ENCODE data around the gene EEF2KMT. TPM values are rescaled to one million over a fixed set of nuclear protein-coding genes. Genes with fewer than 3 reads are reported as not detected.
"Not testable (repeated sequence)": the region's sequence is repeated elsewhere in the genome, so short reads cannot be mapped to it uniquely, and the experiment has no call there.

The EEF2KMT gene, protein sequence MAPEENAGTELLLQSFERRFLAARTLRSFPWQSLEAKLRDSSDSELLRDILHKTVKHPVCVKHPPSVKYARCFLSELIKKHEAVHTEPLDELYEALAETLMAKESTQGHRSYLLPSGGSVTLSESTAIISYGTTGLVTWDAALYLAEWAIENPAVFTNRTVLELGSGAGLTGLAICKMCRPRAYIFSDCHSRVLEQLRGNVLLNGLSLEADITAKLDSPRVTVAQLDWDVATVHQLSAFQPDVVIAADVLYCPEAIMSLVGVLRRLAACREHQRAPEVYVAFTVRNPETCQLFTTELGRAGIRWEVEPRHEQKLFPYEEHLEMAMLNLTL
- total RNA-seq (10 to 100 TPM in 1 of 2 donors, 1 to 10 TPM in 1; 7.2 to 15.0 TPM), polyA plus RNA-seq (ENCODE audit: insufficient read length in 6 of 6) (10 to 100 TPM in 5 of 6 donors, 1 to 10 TPM in 1; 9.4 to 16.5 (median 13.0) TPM)
- long read RNA-seq, donor 1, partial matches to known transcripts: 17 of 23 reads
- long read RNA-seq, donor 1, other reads (novel, unspliced or antisense): 0 of 23 reads
- long read RNA-seq, donor 2, transcript EEF2KMT-201 (8 exons, 2,390 nt): major isoform, 5 of 6 reads
- long read RNA-seq, donor 2, partial matches to known transcripts: 0 of 6 reads
- long read RNA-seq, donor 2, other reads (novel, unspliced or antisense): 0 of 6 reads
- long read RNA-seq, donor 3, partial matches to known transcripts: 0 of 1 reads
- long read RNA-seq, donor 3, other reads (novel, unspliced or antisense): 0 of 1 reads
- long read RNA-seq, donor 4, partial matches to known transcripts: 1 of 14 reads
- long read RNA-seq, donor 4, other reads (novel, unspliced or antisense): 5 of 14 reads
- long read RNA-seq, donor 5, partial matches to known transcripts: 0 of 4 reads
- long read RNA-seq, donor 5, other reads (novel, unspliced or antisense): 0 of 4 reads
- long read RNA-seq, donor 6, partial matches to known transcripts: 0 of 11 reads
- long read RNA-seq, donor 6, other reads (novel, unspliced or antisense): 7 of 11 reads
- long read RNA-seq, donor 7, partial matches to known transcripts: 0 of 18 reads
- long read RNA-seq, donor 7, other reads (novel, unspliced or antisense): 16 of 18 reads
- long read RNA-seq, donor 8, partial matches to known transcripts: 0 of 7 reads
- long read RNA-seq, donor 8, other reads (novel, unspliced or antisense): 0 of 7 reads
- long read RNA-seq, donor 9: 0 reads
- long read RNA-seq, donor 10, transcript EEF2KMT-202 (7 exons, 2,268 nt): minor isoform, 12 of 35 reads
- long read RNA-seq, donor 10, transcript EEF2KMT-201 (8 exons, 2,390 nt): major isoform, 13 of 35 reads
- long read RNA-seq, donor 10, partial matches to known transcripts: 1 of 35 reads
- long read RNA-seq, donor 10, other reads (novel, unspliced or antisense): 8 of 35 reads
- long read RNA-seq, donor 11: 0 reads
- long read RNA-seq, donor 12, partial matches to known transcripts: 0 of 5 reads
- long read RNA-seq, donor 12, other reads (novel, unspliced or antisense): 0 of 5 reads

DNA sequence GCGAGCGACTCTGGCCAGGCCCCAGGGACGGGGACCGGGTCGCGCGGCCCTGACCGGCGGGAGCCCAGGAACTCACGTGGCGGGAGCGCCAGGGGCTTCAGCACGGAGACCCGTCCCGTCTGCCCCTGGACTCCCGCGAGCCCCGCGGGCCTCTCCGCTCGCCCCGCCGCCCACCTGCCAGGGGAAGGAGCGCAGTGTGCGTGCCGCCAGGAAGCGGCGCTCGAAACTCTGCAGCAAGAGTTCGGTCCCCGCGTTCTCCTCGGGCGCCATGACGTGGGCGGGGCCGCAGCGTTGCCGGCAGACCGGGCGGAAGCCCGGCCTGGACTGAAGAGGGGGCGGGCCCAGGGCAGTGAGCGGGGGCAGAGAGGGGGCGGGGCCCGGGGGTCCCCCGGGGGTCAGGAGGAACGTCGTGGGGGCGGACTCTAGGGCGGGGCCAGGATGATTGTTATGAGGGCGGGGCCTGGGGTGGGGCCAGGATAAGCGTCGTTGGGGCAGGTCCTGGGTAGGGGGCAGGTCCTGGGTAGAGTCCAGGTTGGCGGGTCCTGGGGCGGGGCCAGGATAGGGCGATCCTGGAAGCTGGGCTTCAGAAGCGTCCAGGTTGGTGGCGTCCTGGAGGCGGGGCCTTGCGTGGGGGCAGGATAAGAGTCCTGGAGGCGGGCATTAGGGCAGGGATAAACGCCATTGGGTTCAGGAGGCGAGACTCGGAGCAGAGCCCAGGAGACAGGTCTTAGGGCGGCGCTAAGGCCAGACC, at the start of gene EEF2KMT:
EEF2KMT (minus strand) TSS at position 326 of the 751 bp plus-strand sequence; CDS start at position 270, 56 bp downstream.
- peak within 1 kb of the TSS; percentile 39 to 77 for H3K27ac ChIP-seq
- H3K36me3 ChIP-seq; H3K9me3 ChIP-seq; H3K27me3 ChIP-seq; intact Hi-C loops (cut with DNase I): not testable (repeated sequence)
- peak within 1 kb of the TSS; percentile 54 to 76 for H3K4me3 ChIP-seq
- peaks cover 0 to 14% of the 10 kb centered on the region in 2 donors for H3K4me1 ChIP-seq
- peak; percentile 95 to 100 (median 98) for DNase-seq
- peak; percentile 100 for ATAC-seq

DNA sequence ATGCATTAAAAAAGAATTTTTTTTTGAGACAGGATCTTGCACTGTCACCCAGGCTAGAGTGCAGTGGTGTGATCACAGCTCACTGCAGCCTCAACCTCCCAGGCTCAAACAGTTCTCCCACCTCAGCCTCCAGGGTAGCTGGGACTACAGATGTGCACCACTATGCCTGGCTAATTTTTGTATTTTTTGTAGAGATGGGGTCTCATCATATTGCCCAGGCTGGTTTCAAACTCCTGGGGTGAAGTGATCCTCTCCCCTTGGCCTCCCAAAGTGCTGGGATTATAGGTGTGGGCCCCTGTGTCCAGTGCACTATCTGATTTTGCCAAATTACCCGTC, 47.0 kb upstream of the EEF2KMT start:
- DNase-seq; H3K27ac ChIP-seq; intact Hi-C loops (cut with DNase I); H3K4me1 ChIP-seq; H3K27me3 ChIP-seq; H3K4me3 ChIP-seq; ATAC-seq; H3K36me3 ChIP-seq; H3K9me3 ChIP-seq: not testable (repeated sequence)

DNA sequence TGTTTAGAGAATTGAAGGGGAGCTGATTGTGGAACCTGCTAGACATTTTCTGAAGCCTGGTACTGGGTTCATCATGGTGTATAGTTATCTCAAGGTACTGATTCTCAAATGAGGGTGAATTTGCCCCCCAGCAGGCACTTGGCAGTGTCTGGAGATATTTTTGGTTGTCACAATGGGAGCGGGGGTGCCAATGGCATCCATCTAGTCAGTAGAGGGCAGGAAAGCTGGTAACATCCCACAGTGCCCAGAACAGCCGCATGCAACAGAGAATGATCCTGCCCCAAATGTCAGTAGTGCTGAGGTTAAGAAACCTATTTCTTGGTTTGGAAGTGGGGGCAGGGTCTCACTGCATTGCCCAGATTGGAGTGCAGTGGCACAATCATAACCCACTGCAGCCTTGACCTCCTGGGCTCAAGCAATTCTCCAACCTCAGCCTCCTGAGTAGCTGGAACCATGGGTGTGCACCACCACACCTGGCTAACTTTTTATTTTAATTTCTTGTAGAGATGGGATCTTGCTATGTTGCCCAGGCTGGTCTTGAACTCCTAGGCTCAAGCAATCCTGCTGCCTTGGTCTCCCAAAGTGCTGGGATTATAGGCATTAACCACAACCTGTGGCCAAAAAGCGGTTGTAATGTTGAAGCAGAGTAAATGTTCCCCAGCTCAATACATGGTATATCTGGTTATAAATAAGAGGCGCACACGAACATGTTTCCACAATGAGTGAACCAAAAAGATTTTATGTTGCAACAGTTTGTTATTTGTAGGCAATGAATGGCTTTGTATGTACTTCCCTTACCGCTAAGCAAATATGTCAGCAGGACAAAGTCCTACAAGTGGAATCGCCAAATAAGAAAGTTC, 46.4 kb upstream of the EEF2KMT start:
- ATAC-seq (no peak), DNase-seq (no peak)
- TF ChIP-seq, protein P1, sequence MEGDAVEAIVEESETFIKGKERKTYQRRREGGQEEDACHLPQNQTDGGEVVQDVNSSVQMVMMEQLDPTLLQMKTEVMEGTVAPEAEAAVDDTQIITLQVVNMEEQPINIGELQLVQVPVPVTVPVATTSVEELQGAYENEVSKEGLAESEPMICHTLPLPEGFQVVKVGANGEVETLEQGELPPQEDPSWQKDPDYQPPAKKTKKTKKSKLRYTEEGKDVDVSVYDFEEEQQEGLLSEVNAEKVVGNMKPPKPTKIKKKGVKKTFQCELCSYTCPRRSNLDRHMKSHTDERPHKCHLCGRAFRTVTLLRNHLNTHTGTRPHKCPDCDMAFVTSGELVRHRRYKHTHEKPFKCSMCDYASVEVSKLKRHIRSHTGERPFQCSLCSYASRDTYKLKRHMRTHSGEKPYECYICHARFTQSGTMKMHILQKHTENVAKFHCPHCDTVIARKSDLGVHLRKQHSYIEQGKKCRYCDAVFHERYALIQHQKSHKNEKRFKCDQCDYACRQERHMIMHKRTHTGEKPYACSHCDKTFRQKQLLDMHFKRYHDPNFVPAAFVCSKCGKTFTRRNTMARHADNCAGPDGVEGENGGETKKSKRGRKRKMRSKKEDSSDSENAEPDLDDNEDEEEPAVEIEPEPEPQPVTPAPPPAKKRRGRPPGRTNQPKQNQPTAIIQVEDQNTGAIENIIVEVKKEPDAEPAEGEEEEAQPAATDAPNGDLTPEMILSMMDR (IDR thresholded peaks at IDR 0.05): no peak
- Histone ChIP-seq H3K27ac (no peak overlapping the region), H3K9me3 (no peaks in the 10 kb centered on the region), H3K4me3 (no peak overlapping the region), H3K4me1 (no peaks in the 10 kb centered on the region), H3K36me3 (no peaks in the 10 kb centered on the region), H3K27me3 (no peaks in the 10 kb centered on the region)
- intact Hi-C loops (cut with DNase I): no loop called here

DNA sequence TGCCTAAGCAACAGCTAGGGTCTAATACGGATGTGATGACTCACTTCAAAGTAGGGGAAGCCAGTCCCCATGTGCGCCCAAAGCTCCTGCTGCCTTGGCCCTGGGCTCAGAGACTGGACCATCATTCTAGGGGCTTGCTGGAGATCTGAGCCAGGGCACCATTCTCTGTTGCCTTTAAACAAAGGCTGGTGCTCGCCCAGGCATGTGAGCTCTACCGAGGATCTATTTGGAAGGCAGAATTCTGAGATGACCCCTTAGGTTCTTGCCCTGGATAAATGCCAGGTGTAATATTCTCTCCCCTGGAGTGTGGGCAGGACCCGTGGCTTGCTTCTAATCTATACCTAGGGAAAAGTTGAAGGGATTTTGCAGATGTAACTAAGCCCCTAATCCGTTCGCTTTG, 42.6 kb upstream of the EEF2KMT start:
- ATAC-seq; H3K4me3 ChIP-seq; H3K36me3 ChIP-seq; DNase-seq; intact Hi-C loops (cut with DNase I); H3K27ac ChIP-seq; H3K4me1 ChIP-seq; H3K9me3 ChIP-seq: not testable (repeated sequence)
- H3K27me3 ChIP-seq: peaks cover 0 to 15% of the 10 kb centered on the region in 2 donors

DNA sequence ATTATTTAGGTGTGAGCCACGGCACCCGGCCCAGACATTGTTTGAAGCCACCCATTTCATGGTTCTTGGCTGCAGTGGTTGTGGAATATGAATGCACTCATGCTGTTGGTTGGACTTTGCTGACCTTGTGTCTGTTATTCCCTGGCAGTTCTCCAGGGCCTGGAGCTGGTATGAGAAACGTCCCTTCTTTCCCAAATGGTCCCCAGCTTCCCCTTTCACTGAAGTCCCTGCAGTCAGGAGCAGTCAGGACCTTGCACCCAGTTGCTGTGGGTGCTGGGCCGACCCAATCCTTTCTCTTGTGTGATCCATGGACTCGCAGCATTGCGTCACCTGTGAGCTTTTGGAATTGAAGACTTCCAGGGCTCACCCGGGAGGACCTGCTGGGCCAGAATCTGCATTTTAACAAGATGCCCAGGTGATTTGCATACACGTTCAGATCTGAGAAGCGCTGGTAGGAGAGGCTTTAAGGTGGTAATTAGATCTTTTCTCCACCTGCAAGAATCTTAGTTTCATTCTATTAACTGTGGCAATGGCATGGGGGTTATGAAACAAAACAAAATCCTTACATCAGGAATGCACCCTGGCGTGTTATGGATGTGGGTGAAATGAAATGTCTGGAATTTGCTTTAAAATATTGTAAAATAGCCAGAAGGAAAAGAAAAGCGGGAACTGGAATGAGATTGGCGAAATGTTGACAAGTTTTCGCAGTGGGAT, 37.3 kb upstream of the EEF2KMT start:
- ATAC-seq; intact Hi-C loops (cut with DNase I): not testable (repeated sequence)

DNA sequence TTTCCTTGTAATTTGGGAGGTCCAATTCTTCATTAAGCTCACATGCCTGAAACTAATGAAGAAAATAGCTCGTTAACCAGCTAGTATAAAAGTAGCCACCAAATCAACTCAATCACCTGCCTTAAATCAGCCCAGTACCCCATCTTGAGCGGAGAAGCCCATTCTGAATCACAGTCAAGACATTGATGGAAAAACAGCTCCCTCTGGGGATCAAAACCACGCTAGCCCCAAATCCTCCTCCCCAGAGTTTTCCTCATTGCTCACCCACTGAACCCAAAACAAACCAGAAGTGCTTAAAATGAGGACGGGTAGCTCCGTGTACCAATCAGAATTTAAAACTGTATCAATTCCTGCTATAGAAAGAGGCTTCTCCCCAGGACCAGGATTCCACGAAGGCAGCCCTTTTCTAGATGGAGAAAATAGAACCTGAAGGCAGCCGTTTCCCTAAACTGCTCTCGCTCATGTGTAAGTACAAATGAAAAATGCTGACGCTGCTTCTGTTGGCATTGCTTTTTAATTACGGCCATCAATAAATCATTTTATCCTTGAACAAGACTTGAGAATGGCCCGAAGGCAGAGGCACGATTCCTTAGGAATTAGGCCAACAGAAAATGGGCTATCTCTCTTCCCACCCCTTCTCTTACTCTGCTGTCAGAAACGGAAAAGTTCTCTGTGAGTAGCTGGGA, 35.5 kb upstream of the EEF2KMT start:
- H3K9me3 ChIP-seq; H3K4me1 ChIP-seq; H3K27ac ChIP-seq; ATAC-seq; intact Hi-C loops (cut with DNase I); H3K36me3 ChIP-seq; H3K4me3 ChIP-seq; DNase-seq: not testable (repeated sequence)
- peaks cover 0 to 19% of the 10 kb centered on the region in 2 donors for H3K27me3 ChIP-seq

More for the DNA sequence above, 37.3 kb upstream of the EEF2KMT start:
- H3K36me3 ChIP-seq, H3K27ac ChIP-seq, H3K4me1 ChIP-seq, H3K4me3 ChIP-seq, H3K9me3 ChIP-seq, DNase-seq: not testable (repeated sequence)
- H3K27me3 ChIP-seq: peaks cover 0 to 19% of the 10 kb centered on the region in 2 donors

DNA sequence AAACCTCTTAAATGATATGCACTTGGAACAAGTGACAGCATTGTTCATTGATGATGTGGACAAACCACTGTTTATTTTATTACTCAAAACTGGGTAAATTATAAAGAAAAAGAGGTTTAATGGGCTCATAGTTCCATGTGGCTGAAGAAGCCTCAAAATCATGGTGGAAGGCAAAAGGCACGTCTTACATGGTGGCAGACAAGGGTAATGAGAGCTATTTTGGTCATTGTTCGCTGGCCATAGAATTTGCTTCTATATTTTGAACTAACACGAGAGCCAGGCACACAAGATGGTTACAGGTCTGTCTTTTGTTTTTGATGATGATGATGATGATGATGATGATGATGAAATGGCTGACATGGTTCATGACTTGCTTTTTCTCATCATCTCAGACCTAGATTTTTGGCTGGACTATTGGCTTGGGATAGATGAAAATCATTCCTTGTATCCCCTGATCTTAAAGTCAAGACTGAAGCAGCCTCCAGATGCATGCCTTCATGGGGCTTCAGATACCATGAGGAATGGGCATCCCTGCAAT, 33.9 kb upstream of the EEF2KMT start:
- H3K4me3 ChIP-seq; H3K27ac ChIP-seq; H3K9me3 ChIP-seq; H3K4me1 ChIP-seq; ATAC-seq; intact Hi-C loops (cut with DNase I); DNase-seq; H3K36me3 ChIP-seq: not testable (repeated sequence)
- peaks cover 0 to 16% of the 10 kb centered on the region in 2 donors for H3K27me3 ChIP-seq

DNA sequence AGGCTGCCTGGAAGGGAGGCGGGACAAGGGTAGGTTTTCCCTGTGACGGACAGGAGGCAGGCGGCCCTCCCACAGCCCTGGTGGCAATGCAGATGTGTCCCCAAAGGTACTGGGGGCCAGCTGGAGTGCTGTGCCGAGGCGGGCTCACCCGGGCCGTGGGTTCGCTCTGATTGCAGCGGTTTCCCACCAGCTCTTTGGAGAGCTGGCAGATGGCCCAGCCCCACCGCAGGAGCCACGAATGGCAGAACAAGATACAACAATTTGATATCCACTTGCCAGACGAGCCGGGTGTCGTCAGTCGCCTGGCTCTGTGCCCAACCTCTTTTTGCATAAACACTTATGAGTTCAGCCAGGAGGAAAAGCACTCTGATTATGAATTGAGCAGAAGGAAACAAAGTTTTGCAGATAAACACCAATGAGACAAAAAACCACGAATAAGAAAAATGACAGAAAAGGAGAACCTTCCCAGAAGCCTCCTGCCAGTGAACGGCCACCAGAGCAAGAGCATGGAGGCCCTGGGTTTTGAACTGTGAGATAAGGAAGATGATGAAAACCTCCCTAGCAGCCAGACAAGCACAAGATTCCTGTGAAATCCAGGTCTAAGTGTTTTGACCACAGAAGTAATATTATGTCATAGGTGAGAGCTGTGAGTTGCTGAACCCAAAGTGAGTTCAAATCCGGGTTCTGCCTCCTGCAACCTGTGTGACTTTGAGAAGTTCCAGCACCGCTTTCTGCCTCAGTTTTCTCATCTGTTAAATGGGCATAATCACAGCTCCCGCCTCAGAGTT, 19.9 kb upstream of the EEF2KMT start:
- H3K9me3 ChIP-seq; H3K27ac ChIP-seq; H3K36me3 ChIP-seq; ATAC-seq; H3K4me3 ChIP-seq; H3K4me1 ChIP-seq; intact Hi-C loops (cut with DNase I): not testable (repeated sequence)
- peak in 3 of 4 donors; percentile 25 to 66 (median 36) for DNase-seq
- peaks cover 0 to 11% of the 10 kb centered on the region in 2 donors for H3K27me3 ChIP-seq

Measured in left lung (tissue), 14 donors.